ENCODE measurements around the gene CARMIL1.

DNA sequence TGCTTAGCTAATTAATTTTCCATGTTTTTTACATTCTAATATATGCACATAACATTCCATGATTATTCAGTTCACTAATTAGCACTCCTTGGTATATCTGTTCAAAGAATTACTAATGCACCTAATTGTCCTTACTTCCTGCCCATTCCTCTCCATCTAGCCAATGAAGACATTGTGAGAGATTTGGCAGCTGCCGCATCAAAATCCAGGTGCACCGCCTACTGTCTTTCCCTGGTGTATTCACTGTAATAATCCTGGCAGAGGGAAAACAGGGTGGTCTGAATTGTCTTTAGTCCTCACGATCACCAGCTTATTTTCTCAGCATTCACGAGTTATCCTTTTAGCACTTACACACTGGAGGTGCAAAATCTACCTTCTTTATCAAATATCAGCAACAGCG is 311.8 kb downstream of the CARMIL1 start:
- TF ChIP-seq POLR2A (IDR thresholded peaks at IDR 0.05; ENCODE audit: control extremely low read depth in 1 of 2, low read depth in 2 of 2, low read length in 2 of 2) (no peak), EZH2 (IDR thresholded peaks at IDR 0.05; ENCODE audit: low read depth, low read length, severe bottlenecking) (no peak)
- TF ChIP-seq, protein P1, sequence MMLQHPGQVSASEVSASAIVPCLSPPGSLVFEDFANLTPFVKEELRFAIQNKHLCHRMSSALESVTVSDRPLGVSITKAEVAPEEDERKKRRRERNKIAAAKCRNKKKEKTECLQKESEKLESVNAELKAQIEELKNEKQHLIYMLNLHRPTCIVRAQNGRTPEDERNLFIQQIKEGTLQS (IDR thresholded peaks at IDR 0.05; ENCODE audit: insufficient read depth, low read depth, low read length), result no peak

Measured in H1 (cell line).